Activated gamma-delta T cell treated with Interleukin-2 at 50 U/mL for 16 hours (primary cell): Measurements from ENCODE around the gene CAMTA1.
"Not testable (repeated sequence)": the region's sequence is repeated elsewhere in the genome, so short reads cannot be mapped to it uniquely, and the experiment has no call there.

Experiments used
- DNase-seq: peaks from one replicate; pipeline ENCODE4 v3.0.0-alpha.2; 2020

Gene CAMTA1

DNA sequence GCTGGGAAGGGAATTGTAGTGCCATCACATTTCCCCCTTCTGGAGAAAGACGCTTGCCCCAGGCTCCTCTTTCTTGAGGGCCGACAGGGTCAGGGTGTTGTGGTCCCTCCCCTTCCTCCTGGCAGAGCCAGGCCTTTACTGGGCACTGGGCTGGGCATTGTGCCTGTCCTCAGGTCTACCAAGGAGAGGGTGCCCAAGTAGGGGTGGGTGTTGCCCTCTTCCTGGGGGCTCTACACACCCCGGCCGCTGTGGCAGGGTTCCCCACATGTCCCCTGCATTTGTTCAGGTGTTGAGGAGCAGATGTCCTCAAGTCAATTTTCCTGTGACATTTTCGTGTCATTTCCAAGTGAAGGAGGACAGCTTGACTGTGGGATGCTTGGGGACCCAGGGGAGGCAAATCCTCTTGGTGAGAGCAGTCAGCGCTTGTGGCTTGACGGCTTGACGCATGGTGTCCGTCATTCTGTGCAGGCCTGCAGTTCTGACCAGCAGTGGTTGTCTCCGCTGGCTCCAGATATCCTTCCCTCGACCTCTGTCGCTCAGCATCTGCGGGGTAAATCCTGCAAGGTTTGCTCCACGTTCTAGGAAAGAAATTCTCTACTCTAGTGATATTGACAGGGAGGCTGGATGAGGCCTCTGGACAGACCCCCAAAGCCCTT, 804.0 kb downstream of the CAMTA1 start:
- no peak for DNase-seq

DNA sequence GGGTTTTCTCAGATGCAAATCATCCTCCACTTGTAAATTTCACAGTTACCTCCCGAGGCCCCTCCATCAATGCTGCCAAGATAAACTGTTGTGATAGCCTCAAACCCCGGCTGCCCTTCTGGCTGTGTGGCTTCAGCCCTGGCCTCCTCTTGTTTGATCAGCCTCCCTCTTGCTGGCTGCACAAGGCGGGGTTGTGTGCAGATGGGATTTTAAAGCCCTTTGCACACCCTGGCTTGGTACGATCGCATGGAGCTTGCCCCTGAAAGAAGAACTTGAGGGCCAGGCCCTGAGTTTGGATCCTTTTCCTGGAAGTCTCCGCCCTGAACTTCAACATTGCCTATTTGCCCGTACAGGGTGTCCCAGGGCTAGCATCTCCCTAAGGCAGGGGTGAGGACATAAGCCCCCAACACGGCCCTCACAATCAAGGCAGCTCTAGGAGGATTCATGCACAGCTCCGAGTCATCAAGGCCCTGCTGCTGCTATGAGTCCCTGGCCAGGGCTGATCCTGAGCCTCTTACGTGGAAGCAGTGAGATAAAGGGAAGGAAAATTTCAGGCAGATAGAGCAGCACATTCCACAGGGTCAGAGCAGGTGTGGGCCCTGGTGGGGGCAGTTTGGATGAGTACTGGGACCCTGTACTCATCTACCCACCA, 804.6 kb downstream of the CAMTA1 start:
- DNase-seq, result no peak

DNA sequence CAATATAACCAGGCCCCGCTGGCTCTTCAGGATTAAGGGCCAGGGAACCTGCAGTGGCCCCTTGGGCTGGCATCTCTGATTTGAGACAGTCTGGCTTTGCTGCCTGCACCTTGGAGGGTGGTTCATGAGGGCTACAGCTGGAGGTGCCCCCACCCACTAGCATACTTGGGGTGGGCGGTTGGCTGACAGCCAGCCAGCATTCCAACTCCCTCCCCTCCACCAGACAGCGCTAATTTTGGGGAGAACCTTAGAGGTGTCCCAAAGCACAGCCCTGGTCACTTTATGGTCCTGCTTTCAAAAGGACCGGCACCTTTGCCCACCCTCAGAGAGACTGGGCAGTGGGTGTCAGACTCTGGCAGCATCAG, 805.2 kb downstream of the CAMTA1 start:
- no peak for DNase-seq

DNA sequence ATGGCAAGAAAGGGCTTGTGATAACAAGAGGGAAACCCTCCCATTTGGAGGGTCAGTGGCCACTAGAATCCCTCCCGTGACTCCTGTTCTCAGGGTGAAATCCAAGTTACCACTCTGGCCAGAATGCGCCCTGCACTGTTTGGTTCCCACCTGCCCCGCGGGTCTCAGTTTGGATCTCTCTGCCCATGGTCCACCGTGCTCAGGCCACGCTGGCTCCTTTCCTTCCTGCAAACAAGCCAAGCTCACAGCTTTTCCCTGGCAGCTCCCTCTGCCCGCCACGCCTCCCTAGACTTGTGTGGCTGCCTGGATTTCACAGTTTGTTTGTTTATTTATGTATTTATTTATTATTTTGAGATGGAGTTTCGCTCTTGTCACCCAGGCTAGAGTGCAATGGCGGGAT, 806.3 kb downstream of the CAMTA1 start:
- no peak for DNase-seq

DNA sequence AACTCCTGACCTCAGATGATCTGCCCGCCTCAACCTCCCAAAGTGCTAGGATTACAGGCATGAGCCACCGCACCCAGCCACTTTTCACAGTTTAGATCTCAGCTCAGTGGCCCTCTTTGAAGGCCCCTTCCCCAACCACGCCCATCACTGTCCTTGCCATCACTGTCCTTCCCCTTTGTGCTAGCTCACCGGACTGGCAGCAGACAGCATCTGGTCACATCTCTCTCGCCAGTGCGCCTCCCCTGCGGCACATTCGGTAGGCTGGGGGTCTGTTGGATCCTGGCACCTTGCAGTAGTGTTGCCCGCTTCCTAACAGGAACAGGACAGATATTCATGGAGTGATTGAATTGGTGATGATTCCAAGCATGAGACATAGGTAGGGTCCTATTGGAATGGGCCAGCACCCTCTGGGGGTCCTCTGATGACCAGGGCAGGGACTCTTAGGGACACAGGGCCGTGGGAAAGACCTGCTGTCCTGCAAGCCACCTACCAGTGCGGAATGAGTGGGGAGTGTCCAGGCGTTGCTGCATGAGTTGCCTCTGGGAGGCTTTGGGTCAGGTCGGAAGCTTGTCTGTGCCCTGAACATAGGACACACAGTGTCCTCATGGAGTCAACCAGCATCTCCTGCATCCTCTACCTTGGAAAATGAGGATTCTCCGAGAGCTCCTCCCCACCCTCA, 807.0 kb downstream of the CAMTA1 start:
- DNase-seq, result no peak

DNA sequence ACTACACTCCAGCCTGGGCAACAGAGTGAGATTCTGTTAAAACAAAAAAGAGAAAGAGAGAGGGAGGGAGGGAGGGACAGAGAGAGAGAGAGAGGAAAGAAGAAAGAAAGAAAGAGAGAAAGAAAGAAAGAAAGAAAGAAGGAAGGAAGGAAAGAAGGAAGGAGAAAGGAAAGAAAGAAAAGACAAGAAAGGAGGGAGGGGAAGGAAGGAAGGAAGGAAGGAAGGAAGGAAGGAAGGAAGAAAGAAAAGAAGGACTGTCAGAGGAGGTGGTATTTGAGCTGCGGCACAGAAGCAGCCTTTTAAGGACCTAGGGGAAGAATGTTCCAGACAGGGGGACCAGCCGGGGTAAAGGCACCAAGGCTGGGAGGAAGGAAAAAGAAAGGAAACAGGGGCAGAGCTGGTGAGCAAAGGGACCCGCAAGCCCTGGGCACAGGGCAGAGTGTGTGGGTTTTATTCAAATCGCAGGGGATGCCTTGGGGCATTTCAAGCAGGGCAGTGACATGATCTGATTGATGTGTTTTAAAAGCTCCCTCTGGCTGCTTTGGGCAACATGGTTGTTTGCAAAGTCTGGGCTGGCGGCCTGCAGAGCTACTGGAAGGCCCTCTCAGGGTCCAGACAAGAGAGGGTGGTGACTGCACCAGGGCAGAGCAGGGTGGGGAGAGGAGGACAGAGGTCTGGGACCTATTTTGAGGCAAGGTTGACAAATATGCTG, 808.9 kb downstream of the CAMTA1 start:
- no peak for DNase-seq

DNA sequence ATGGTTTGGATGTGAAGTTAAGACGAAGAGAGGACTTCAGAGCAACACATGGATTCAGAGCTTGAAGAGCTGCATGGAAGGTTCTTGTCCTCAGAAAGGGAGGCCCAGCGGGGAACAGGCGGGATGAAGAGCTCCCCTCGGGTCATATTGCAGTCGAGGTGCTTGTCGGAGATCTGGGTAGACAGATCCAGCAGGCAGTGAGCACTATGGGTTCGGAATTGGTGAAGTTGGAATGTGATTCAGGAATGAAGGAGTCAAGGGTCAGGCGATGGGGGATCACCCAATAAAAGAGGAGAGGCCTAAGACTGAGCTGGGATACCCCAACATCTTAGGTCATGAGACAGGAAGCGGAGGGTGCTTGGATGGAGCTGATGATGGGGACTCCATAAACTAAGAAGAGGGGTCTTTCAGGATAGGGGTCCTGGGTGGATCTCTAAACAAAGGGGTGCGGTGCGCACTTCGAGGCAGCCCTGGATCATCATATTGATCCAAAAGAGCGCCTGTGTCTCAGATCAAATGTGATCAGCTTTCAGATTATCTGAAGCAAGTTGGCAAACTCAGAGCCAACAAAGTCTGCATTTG, 809.6 kb downstream of the CAMTA1 start:
- DNase-seq, result no peak

DNA sequence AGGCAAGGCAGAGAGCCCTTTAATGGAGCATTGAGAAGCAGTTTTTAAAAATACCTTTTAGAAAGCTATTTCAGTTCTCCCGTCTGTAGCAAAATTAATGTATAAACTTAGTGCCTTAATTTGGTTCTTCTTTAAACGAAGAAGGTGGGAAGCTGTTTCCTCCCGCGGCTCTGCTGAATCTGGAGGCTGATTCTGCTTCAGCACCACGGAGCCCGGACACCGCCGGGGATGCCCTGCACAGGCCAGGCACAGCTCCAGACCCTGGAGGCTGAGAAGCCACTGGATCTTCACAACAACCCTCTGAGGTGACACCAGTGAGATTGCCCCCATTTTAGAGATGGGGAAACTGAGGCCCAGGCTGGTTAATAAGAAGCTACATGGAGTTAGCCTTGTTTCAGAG, 810.1 kb downstream of the CAMTA1 start:
- no peak for DNase-seq

DNA sequence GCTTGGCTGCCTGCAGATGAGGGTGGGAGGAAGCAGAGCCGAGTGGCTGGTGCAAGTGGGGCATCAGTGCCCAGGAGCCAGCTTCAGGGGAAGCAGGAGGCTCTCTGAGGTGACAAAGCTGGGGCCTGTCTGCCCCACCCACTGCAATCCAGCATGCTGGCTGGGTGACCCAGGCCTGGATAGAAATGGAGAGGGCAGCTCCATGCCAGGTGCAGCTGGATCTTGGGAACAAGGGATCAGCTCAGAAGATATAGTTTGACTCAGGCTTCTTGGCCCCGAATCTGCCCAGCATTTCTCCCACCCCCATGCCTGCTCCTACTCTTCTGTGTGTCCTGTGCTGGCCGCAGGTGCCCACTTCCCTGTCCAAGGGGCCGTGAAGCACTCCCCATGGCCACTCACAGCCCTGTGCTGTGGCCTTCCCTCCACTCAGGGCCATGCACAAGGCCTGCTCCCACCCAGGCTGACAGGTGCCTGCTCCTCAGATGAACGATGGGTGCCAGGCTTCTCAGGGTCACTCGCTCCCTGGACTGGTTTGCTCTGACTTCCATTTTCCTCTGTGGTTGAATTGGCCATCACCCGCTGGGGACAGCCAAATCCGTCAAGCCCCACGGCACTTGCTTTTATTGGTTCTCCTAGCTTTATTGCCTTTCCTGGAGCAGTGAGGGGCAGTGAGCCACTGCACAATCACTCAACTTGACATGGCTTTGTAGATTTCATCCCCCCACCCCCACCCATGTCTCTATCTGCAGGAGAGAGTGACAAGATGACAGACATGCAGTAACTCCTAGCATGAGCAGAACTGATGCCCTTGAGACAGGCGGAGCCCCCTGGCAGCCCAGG, 811.1 kb downstream of the CAMTA1 start:
- DNase-seq, result no peak

DNA sequence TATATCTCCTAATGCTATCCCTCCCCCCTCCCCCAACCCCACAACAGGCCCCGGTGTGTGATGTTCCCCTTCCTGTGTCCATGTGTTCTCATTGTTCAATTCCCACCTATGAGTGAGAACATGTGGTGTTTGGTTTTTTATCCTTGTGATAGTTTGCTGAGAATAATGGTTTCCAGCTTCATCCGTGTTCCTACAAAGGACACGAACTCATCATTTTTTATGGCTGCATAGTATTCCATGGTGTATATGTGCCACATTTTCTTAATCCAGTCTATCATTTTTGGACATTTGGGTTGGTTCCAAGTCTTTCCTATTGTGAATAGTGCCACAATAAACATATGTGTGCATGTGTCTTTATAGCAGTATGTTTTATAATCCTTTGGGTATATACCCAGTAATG, 812.8 kb downstream of the CAMTA1 start:
- DNase-seq, result not testable (repeated sequence)

DNA sequence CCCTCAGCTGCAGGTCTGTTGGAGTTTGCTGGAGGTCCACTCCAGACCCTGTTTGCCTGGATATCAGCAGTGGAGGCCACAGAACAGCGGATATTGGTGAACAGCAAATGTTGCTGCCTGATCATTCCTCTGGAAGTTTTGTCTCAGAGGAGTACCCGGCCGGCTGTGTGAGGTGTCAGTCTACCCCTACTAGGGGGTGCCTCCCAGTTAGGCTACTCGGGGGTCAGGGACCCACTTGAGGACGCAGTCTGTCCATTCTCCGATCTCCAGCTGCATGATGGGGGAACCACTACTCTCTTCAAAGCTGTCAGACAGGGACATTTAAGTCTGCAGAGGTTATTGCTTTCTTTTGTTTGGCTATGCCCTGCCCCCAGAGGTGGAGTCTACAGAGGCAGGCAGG, 819.7 kb downstream of the CAMTA1 start:
- not testable (repeated sequence) for DNase-seq

DNA sequence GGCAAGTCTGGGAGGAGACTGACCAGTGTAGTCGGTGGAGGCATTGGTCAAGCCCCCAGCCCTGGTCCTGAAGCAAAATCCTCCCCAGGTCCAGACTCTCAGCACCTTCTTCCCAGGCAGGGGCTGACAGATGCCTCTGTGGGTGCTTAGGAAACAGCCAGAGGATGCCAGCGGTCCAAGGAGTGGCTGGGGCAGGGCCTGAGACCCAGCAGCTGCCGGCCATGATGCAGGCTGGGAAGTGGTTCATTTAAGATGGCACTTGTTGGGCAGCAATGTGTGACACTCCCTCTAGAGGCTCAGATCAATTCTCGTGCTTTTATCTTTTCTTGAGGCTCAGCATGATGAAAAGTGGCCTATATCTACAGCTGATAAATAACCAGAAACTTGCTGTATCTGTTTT, 820.8 kb downstream of the CAMTA1 start:
- DNase-seq, result no peak

DNA sequence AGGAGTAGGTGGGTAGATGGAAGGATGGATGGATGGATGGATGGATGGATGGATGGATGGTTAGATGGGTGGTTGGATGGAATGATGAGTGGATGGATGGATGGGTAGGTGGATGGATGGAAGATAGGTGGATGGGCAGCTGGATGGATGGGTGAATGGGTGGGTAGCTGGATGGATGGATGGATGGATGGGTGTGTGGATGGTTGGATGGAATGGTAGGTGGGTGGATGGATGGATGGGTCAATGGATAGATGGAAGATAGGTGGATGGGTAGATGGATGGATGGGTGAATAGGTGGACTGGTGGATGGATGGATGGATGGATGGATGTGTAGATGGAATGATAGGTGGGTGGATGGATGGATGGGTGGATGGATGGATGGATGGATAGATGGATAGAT, 821.8 kb downstream of the CAMTA1 start:
- DNase-seq, result no peak

DNA sequence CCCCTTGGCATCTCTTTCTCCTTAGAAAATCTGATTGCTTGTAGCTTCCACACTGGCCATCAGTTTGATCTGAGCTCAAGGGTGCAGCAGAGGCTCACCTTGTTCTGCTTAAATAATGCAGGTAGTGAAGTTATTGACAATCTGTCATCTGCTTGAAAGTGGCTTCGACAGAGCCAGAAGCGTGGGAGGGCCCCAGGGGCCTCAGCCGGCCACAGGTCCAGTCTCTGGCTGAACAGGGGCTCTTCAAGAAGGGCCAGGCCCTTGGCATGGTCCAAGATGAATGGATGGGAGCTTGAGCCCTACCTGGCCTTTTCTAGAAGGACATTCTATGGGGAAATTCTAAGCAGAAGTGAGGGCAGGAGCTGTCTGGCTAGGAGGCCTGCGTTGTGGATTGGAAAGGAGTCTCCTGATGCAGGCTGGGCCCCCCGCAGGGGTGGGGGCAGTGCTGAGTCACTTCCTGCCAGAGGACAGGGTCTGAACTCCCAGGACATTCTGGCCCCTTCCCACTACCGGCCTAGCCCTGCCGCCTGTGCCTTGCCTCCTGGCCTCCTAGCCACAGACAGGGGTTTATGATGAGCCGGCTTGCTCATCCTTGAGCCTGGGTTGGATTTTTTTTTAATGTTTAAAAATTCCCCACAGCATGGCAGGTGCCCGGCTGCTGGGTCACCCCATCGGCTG, 823.5 kb downstream of the CAMTA1 start:
- no peak for DNase-seq

DNA sequence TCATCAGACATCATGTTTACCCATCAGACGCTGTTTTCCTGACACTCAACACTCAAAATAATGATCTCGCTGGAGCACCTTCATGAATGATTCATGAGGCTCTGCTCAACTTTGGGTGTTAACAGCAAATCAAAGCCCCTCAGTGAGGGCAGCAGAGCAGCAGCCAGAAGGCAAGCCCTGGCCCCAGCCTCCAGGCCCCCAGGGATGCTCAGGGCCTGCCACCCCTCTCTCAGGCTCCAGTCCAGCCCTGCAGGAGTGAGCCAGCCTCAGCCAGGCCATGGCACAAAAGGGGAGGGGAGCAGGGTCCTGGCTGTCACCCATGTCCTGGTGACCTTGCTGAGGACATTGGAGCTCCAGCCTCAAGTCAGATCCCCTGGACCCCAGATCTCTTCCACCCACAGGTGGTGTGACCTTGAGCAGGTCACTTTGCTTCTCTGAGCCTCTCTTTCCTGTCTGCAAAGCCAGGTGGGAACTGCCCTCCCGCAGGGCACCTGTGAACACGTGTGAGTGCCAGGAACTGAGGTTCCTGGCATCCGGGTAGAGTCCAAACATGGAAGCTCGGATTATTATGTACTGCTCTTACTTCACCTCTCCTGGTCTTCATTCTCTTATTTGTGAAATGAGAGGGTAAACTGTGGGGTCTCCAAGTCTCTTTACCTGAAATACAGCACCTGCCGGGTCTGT, 824.2 kb downstream of the CAMTA1 start:
- no peak for DNase-seq

DNA sequence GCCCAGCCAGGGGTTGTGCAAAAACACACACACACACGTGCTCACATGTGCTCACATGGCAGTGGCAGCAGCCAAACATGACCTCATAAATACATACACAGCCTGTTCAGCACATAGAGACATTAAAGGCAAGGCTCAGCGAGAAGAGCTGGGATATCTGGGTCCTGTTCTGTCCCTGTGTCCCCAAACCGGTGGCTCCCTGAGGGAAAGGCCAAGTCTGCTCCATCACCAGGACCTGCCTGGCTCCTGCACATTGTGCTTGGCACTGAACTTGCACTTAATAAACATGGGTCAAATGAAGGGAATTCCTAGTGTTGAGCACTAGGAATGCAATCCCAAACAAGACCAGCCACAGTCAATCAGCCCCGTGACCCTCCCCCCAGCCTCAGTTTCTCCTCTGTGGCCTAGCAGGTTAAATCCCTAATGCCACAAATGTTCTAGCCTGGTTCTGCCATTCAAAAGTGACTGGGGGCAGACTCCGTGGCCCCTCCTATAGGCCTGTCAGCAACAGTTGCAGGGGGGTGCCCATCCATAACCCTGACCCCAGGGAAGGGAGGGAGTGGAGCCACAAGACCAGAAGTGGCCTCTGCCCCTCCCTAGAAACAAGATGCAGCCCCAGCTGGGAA, 825.0 kb downstream of the CAMTA1 start:
- DNase-seq, result no peak

DNA sequence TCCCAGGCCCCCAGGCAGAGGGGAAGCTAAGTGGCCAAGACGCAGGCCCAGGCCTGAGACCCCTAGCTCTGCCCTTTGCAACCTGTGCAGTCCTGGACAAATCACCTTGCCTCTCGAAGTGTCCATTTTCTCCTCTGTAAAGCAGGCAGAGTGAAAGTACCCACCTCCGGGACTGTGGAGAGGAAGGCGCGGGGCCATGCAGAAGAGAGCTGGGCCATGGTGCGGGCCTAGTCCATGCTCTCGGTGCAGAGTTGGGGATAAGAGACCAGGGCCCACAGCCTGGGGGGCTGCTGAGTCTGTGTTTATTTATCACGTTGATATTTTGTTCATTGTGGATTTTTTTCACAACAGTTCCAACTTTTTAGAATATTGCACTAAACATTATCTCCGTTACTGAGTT, 825.7 kb downstream of the CAMTA1 start:
- DNase-seq, result no peak

DNA sequence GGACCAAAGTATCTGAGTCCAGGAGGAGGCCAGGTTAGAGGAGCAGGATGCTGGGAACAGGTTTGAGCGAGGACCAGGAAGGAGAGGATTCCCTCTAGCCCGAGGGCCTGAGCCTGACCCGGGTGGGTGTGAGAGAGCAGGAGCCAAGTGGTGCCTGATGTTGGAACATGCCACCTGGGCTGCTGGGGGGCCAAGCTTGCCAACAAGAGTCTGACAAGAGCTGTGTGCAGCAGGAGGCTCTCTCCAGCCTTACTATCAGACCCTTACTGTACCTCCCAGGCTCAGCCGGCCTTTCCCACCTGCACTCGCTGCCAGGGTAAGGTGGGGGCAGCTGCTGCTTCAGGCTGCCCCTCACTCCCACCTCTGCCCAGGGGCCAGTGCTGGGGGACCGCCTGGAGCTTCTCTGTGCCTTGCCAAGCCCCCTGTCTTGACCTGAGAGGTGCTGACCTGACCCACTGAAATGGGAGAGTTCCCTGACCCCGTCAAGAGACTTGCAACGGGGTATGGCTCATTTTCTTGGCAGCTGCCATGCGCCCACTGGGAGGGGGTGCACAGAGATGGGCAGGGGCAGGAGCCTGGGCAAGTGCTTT, 826.3 kb downstream of the CAMTA1 start:
- no peak for DNase-seq

DNA sequence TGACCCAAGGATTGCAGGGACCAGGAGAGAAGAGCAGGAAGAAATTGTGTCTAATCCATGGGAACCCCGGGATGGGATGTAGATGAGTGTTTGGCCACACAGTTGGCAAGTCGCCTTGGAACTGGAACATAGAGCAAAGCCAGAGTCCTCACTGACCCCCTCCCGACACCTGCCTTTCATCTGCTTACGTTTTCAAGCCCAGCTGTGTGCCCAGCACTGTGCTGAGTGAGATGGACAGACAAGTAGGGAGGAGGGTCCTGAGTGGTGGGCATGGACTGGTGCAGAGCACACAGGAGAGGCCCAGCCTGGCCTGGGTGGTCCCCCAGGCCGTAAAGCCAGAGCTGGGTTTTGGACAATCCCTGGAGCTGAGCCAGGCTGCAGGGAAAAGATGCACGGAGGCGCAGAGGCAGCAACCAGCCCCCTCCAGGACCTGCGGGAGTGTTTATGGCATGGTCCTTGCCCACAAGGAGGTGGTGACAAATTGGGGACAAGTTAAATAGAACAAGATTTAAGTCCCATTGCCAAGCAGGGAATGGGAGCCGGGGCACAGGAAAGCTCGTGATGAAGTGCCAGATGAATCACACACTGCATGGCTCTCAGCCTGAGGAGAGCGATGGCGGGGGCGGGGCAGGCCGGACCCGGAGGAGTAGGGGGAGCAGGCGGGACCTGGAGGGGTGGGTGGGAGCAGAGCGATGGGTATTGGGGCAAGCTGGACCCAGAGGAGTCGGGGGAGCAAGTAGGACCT, 828.0 kb downstream of the CAMTA1 start:
- no peak for DNase-seq

DNA sequence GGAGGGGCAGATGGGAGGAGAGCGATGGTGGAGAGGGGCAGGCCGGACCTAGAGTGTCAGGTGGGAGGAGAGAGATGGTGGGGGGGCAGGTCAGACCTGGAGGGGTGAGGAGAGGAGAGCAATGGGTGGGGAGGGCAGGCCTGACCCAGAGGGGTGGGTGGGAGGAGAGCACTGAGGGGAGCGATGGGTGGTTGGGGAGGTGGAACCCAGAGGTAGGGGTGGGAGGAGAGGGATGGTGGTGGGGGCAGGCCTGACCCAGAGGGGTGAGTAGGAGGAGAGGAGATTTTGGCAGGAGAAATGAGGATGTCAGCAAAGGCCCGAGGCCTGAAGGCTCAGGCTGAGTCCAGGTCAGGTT, 828.6 kb downstream of the CAMTA1 start:
- no peak for DNase-seq
